Skeletal muscle cell (primary cell): ENCODE results near the gene CMIP.
"Not testable (repeated sequence)": the region's sequence is repeated elsewhere in the genome, so short reads cannot be mapped to it uniquely, and the experiment has no call there.

Experiments used
- DNase-seq: peaks from one replicate; pipeline ENCODE4 v3.0.0-alpha.2; 2010; ENCODE audit warnings: low read depth
- H3K4me3 ChIP-seq: 2 replicates; pipeline ENCODE4 v1.5.1; 2011; ENCODE audit warnings: low read depth, mild to moderate bottlenecking, control low read depth, low read length, moderate library complexity

CMIP gene

GRCh38 chr16:81419806-81420205 lies 24.8 kb upstream of the CMIP start:
- no peak overlapping the region for H3K4me3 ChIP-seq

DNA sequence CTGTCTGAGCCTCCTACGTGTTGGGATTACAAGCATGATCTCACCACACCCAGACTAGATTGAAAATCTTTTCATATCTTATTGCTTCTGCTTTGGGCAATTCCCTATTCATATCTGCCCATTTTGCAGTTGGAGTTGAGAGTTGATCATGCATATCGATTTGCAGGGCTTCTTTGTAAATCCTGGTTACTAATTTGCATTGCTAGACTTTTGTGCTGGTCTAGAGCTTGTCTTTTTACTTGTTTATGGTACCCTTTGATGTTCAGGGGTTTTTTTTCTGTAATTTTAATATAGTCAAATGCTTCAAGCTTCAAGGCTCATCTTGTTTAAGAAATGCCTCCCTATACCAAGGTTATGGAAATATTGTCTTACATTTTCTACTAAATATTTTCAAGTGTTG lies 23.5 kb upstream of the CMIP start:
- DNase-seq = no peak
- no peak overlapping the region for H3K4me3 ChIP-seq

More at GRCh38 chr16:81419806-81420205, 24.8 kb upstream of the CMIP start:
- no peak for DNase-seq

DNA sequence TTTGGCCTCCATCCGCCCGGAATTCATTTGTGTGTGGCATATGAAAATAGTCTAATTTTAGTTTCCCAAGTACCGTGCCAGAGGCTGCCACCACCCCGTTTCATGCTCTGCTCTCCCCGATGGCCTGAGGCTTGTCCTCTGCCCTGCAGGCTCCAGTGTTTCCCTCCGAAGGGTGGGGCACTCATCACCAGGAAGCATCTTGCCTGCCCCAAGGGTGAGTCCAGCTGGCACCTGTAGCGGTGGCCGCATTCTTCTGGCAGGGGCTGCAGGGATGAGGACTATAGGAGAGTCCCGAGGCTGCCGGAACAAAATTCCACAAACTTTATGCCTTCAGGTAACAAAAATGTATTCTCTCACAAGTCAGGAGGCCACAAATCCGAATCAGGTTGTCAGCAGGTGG lies 23.1 kb upstream of the CMIP start:
- H3K4me3 ChIP-seq = no peak overlapping the region
- DNase-seq = no peak

DNA sequence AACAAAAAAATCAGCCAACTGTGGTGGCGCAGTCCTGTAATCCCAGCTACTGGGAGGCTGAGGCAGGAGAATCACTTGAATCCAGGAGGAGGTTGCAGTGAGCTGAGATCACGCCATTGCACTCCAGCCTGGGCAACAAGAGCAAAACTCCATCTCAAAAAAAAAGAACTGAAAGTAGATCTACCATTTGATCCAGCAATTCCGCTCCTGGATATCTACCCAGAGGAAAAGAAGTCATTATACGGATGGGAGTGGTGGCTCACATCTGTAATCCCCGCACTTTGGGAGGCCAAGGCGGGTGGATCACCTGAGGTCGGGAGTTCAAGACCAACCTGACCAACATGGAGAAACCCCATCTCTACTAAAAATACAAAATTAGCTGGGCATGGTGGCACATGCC lies 22.5 kb upstream of the CMIP start:
- not testable (repeated sequence) for H3K4me3 ChIP-seq, DNase-seq

- DNase-seq = no peak
- no peak overlapping the region for H3K4me3 ChIP-seq
Observed at GRCh38 chr16:81424771-81425170, 19.8 kb upstream of the CMIP start.

DNA sequence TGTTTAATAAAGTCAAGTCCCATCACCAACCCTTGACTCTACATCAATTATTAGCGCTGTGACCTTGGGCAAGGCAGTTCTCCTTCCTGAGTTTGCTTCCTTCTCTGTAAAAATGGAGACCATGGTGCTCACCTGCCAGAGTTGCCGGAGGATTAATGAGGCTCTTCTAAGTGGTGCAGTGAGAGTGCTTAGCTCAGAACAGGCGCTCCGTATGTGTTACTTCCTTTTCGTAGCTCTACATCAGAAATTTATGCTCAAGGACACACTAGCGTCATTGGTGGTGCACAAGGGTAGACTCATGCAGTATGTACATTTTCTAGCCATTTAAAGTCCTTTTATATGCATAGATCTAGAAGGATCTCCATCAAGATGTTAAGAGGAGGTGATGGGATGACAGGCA lies 17.4 kb upstream of the CMIP start:
- DNase-seq = no peak
- no peak overlapping the region for H3K4me3 ChIP-seq

- DNase-seq = no peak
- H3K4me3 ChIP-seq = no peak overlapping the region
Observed at GRCh38 chr16:81429045-81429521, 15.5 kb upstream of the CMIP start.

DNA sequence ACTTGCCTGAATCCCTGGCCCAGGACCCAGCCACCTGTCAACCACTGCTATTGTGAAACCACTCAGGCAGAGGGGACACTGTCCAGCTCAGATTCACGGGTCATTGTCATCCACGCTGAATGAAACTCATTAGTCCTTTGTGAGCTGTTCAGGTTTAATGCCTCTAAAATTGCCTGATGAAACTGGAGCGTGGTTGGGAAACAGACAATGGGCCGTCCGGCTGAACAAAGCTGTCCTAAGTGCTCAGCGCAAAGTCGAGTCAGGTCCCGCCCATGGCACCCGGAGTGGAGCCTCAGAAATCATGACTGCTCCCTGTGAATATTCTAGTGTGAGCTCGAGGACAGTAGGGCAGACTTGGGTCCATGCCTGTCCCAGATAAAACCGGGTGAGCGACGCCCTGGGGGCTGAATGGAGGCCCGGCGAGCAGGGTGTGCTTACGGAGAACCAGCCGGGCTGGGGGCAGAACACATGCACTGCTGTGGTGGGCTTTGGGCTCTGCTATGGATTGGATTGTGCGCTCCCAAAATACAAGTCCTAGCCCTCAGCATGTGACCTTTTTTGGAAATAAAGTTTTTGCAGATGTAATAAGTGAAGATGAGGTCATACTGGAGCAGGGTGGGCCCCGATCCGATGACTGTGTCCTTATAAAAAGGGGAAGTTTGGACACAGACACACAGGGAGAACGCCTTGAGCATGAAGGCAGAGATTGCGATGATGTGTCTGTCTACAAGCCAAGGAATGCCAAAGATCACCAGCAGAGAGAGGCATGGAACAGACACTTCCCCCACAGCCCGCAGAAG lies 12.9 kb upstream of the CMIP start:
- peak; percentile 46 for DNase-seq

DNA sequence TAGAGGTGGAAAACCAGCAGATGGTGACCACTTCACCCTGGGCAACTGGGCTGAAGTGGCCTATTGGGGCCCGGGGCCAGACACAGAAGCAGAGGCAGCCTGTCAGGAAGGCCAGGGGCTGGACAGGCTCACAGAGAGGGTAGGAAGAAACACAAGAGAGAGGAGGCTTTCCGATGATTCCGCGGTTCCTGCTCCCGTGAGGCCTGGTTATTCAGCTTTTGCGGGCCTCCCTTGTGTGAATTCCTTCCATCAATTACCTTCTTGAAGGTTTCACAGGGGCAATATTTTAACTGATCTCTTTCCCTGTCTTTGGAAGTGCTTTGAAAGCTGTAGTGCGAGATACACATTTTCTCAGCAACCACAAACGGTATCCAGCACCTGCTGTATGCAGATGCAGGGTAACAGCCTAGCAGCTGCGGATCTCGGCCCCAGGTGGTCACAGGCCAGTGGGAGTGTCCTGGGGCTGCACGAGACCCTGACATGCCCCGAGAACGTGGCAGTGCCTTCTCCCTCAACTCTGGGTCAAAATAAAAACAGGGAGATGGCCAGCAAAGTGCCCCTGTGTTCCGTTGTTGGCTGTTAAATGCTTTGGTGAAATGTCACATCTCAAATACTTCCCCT lies 11.6 kb upstream of the CMIP start:
- no peak overlapping the region for H3K4me3 ChIP-seq
- no peak for DNase-seq

More for the DNA sequence above, 12.9 kb upstream of the CMIP start:
- no peak overlapping the region for H3K4me3 ChIP-seq

- no peak overlapping the region for H3K4me3 ChIP-seq
- DNase-seq = no peak
Observed at GRCh38 chr16:81435103-81435502, 9.5 kb upstream of the CMIP start.

- no peak for DNase-seq
- no peak overlapping the region for H3K4me3 ChIP-seq
Observed at GRCh38 chr16:81435567-81435966, 9.0 kb upstream of the CMIP start.

- no peak overlapping the region for H3K4me3 ChIP-seq
- no peak for DNase-seq
Observed at GRCh38 chr16:81436386-81436785, 8.2 kb upstream of the CMIP start.

DNA sequence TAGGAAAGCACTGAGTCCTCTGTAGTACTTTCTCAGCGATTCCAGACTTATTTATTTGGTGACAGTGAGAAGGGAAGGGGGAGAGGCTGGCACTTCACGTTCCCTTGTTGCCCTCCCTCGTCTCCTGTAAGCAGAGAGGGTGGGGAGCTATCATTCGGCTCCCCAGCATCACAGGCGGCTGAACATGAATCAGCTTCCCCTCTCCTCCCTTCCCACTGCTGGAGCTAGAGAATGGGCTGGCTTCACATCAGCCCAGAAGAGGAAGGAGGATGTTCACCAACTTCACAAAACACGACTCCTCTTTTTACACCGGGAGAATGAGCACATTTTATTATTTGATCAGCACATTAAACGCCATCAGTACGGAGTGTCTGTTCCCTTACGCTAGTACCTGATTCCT lies 6.7 kb upstream of the CMIP start:
- H3K4me3 ChIP-seq = no peak overlapping the region
- no peak for DNase-seq

DNA sequence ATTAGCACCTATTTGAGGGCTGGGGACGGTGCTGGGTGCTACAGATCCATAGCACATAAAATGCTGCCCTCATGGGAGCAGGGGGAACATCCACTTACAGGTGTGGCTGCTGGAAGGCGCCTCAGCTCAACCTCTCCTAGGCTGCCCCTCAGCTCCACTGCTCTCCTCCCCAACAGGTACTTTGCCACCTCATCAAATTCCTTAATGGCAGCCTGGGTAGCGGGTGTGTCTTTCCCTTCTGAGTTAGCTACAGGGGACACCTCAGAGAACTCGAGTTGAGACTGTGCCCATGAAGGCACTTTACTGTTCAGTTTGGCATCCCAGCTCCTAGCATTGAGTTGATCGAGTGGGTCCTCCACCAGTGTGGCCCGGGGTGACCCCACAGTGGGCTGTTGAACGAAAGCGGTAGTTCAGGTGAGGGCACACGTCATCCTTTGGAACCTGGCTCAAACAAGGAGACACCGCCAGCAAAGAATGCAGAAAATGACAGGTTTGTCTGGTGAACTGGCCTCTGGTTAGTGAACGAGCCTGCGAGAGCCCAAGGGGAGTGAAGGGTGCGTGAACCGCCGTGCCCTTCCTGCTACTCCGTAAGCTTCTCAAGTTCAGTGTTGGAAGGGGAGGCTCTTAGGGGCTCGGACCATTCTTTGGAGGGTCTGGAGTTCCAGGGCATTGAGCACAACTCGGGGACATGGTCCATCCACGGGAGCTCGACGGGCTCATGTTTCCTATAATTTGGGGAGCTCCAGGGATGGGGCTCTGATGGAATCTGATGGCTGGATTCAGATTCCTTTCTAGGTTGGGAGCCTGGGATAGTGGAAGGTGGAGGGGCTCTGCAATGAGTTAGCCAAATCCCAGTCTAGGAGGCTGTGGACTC lies 3.5 kb upstream of the CMIP start:
- no peak for DNase-seq
- no peak overlapping the region for H3K4me3 ChIP-seq

DNA sequence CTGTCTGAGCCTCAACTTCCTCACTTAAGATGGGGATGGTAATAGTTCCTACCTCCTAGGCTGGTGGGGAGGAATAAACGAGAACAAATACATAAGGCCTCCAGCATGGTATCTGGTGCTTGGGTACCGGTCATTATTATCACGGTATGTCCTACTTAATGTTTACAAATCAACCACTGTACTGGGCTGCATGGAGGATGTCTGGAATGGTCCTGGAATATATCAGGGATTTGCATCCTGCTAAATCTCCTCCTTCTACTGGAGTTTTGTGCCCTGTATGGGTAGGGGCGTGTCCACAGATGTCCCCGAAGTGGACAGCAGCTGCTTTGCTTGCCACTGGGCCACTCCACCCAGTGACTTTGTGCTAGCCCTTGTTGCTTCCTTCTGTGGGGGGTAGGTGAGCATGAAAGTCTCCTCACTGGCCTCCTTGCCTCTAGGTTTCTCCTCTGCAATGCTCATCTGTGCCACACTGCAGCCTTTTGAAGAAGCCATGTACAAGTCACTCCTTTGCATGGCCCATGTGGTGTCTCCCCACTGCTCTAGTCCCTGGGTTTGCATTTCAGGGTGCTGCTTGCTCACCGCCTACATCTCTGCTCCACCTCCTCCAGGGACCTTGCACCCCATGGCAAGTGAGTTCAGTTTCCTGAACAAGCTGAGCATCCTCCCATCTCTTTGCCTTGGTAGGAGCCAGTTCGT lies 2.2 kb upstream of the CMIP start:
- H3K4me3 ChIP-seq = no peak overlapping the region
- DNase-seq = no peak

GRCh38 chr16:81442916-81443687 lies 1.5 kb upstream of the CMIP start:
- no peak for DNase-seq
- H3K4me3 ChIP-seq = no peak overlapping the region

DNA sequence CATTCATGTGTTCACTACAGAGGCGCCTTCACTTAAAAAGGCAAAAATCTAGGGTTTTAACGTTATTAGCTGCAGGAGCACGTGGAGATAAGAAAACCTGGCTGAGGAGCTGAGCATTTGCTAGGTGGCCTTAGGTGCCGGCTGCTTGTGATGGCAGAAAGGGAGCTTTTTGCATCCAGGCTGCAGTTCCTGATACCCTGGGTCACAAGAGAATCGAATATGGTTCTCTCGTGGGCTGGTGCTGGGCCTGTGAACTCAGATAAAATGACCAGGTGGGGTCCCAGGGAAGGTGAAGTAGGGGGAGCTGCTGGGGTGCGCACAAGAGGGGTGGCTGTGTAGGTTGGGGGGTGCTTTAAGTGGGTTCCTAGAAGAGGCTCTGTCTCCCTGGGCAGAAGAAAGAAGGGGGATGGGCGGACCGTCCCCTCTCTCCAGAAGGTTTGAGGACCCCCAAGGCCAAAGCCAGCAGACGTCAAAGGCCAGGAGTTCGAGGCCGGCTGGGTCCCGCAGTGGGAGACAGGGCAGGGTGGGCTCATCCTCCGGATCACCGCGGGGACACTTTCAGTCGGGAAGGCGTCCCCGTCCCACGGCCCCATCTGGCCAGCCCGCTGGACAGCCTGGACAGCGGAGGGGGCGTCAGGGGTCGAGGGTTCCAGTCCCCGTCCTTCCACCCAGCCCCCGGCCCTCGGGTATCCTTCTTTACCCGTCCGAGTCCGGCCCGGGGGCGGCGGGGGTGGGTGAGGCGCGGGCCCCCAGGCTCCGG lies 740 bp upstream of the CMIP start:
- no peak for DNase-seq
- H3K4me3 ChIP-seq = peak overlapping the region; percentile 51
